HG03575 (cell line): Measurements from ENCODE around the gene GALNT10.

ENCODE experiments used
- ATAC-seq: cut with Tn5 transposase; IDR thresholded peaks from one replicate; pipeline ENCODE4 v1.9.1; 2021; ENCODE audit not compliant: unreplicated experiment, insufficient number of reproducible peaks, low FRiP score; ENCODE audit errors: extremely low read depth

GALNT10 gene

DNA sequence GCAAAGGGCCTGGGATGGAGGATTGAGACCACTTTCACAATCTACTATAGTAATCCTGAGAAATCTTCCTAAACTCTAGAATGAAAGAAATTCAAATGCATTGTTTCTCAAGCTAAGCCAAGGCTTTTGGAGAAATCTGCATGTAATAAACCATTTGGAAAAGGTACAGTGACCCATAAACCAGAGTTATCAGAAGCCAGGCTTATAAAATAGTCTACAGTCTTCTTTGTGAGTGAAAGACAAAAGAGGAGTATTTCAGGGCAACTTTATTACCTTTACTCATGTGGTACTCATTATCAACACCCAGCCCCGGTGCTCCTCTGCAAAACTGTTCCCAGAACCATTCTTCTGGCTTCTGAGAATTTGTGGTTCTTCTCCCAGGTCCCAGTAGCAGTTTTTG lies 87.0 kb downstream of the GALNT10 start:
- no peak for ATAC-seq

DNA sequence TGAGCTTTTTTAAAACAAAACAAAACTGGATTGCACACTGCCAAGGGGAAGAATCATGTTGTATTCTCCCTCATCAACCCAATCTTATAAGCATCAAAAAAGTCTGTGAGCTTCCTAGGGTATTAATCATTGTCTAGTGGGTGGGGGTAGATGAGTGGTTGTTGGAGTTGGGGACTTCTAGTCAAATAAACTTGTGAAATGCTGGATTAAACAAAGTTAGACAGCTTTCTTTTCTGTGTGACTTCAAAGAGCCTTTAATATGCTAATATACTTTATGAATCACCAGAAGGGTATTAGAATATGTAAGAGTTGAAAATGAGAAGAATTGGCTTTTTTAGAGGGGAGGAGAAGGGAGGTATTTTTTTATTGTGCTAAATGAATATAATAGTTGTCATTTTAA lies 87.7 kb downstream of the GALNT10 start:
- ATAC-seq, result no peak

DNA sequence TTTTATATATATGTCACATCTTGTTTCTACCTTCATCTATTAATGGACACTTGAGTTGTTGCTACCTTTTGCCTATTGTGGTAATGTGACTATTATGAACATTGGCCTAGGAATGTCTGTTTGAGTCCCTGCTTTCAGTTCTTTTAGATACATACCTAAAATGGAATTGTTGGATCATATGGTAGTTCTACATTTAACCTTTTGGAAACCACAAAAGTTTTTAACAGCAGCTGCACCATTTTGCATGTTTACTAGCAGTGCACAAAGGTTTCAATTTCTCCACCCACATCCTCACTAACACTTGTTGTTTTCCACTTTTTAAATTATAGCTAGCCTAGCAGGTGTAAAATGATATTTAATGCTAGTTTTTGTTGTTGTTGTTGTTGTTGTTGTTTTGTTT lies 88.4 kb downstream of the GALNT10 start:
- ATAC-seq, result peak; percentile 59

DNA sequence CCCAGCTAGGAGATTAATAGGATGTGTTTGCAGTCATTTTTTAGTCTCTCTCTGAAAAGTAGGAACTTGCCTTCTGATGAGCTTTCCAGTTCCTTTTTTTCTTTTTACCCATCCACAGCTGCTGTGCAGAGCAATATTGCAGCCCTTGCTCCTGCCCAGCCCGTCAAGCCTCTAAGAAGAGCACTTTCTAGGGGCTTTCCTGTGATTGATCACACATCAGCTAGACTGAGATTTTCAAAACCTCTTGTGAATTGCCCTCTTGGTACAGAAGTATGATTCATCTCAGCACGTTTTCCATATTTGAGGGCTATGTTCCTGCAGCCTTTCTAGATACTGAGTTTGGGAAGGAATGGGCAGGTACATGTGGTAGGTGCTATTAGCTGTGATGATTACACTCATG lies 93.9 kb downstream of the GALNT10 start:
- ATAC-seq, result peak; percentile 77

DNA sequence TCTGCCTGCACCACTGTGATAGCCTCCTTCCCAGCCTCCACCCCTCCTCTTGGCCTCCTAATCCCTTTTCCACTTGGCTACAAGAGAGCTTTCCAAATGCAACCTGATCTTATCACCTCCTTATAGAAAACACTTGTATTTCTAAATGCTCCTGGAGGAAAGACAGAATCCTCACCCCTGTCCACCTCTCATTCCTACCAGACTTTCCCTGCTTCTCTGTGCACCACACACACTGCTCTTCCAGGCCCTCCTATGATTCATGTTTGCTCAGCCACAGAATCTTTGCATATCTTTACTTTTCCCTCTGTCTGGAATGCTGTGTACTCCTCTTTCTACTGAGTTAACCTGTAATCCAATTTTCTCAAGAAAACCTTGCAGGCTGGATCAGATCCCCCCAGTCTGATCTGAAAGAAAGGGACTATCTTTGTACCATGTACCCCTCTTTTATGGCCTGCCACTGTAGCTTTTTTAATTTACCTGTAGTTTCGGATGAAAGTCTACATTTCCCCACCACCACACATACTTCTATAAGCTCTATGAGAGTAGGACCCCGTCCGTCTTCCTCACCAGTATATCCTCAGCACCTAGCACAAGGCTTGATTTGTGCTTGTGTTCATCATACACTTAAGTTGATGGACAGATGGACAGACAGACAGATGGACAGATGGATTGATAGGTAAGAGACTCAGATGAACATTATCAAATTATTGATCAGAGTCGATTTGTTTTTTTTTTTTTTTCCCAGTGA lies 95.3 kb downstream of the GALNT10 start:
- ATAC-seq, result no peak

DNA sequence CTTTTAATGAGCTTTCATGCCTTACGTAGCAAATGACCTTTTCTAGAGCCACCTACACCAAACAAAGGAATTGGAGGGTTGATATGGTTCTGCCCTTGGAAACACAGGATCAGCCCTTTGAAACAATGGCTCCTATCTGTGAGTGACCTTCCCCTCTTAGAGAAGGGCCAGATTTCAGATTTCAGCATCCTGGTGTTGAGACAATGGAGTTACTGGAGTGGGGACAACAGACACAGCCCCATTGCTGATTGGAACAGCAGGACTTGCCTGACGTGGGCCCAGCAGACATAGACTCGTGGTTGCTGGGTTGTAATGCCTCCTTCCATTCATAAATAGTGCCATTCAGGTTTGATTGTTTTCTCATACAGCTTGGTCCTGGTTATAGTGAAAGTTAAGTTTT lies 96.0 kb downstream of the GALNT10 start:
- ATAC-seq, result no peak

DNA sequence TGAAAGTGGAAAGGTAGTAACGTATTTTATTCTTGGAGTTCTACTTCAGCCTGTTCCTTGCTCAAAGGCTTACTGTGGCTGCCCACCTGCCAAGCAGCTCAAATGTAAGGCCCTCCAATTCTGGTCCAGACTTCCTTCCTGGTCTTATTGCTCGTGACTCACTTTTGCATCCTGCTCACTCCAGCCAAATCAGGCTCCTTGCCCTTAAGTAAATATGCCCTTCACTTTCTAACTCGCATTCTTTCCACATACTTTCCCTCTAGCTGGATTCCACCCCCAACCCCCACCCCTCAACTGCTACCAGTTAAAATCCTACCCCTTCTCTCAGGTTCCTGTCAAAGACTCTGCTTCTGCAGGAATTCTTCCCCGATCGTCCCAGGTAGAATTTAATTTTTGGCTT lies 96.6 kb downstream of the GALNT10 start:
- ATAC-seq, result no peak

DNA sequence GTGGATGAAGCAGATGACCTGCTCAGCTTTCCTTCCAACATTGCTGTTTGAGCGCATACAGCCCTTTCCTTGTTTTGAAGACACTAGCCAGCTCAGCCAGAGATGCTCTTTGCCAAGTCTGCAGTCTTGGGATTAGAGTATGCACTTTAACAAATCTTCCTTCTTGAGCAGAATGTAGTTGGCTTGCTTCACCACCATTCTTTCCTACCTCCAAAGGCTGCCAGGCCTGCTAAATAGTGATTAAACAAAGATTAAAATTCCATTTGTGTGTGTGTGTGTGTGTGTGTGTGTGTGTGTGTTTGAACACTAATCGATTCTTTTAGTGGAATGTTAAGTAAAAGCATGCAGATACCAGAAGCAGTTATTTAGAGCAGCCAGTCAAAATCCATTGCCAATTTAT lies 97.6 kb downstream of the GALNT10 start:
- ATAC-seq, result no peak

DNA sequence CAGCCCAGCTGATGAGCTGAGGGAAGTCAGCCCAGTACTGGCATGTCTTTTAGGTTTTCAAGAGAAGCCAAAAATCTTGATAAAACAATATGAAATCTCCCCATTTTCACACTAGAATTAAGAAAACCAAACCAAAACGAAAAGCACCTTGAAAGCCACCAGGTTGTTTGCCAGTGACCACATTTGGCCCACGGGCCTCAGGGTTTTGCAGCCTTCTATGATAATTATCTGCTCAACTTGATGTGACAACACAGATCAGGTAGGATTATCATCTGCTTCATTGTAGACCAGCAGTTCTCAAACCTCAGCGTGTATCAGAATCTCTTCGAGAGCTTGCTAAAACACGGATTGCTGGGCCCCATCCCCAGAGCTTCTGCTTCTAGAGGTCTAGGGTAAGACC lies 101.4 kb downstream of the GALNT10 start:
- ATAC-seq, result no peak

DNA sequence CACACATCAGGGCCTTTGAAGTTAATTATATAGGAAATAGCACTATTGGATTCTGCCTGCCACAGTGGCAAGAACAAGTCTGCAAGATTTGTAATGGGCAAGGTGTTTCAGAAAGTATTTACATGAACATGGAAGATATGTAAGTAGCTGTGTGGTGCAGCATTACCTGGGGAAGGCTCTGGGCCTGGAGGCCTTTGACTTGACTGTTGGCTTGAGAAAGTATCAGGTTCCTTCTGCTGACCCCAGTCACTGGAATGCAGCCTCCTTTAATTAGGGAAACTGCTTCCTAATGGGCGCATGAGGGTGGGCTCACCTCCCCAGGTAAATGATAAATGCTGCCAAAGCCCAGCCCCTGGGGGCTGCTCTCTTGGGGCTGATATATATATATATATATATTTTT lies 102.7 kb downstream of the GALNT10 start:
- ATAC-seq, result no peak

DNA sequence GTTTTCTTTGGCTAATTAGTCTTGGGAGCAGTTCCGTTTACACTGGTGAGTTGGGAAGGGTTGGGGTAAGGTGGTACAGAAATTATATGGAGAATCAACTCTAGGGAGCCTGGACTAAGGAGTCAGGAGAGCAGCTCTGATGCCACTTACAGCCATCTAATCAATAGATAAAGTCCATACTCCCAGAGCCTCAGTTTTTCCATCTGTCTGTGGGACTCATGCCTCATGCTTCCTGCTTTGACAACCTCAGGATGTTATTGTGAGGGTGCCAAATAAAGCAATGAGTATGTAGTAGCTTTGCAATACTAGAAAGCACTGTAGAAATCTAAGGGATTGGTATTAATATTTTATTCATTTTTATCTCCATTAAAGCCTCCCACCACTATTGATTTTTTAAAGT lies 105.0 kb downstream of the GALNT10 start:
- no peak for ATAC-seq

DNA sequence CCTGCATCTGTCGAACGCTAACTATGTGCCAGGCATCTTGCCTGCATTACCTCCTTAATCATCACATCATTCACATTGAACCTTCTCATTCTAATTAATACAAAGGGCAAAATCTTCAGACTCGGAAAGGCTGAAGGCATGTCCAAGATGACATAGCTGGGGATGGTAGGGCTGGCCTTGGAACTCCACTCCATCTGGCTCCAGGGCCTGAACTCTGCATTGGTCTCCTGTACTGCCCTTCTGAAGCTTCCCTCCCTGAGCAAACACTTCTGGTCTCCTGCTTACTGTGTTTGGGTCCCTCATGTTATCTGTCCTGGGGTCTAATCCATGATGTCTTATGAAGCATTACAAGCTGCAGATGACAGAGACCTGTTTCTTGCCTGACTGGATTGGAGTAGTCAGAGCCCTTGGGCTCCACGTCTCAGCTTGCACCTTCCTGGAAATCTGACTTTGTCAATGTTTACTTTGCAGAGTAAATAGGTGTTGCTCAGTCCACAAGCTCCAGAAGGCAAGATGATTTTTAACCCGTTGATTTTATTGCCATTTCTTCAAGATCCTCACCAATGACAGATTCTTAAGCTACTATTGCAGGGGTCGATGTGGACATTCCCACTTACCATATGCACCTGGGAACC lies 106.1 kb downstream of the GALNT10 start:
- no peak for ATAC-seq

DNA sequence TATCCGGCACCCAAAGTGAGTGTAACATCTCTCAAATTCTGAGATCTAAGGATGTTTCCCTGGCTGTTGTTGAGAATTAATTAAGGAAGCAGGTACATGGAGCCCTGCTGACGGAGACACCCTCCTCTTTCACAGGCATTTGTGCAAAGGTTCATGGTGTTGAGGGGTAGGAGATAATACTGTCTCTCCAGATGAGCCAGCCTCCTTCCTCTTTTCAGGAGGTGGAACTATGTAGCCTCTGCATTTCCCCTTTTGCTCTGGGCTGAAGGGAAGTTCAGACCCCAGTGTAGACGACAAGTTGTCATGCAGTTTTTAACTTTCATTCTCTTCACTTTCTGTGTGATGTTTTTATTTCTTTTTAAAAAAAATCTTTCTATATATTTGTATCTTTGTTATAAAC lies 107.5 kb downstream of the GALNT10 start:
- ATAC-seq, result no peak

DNA sequence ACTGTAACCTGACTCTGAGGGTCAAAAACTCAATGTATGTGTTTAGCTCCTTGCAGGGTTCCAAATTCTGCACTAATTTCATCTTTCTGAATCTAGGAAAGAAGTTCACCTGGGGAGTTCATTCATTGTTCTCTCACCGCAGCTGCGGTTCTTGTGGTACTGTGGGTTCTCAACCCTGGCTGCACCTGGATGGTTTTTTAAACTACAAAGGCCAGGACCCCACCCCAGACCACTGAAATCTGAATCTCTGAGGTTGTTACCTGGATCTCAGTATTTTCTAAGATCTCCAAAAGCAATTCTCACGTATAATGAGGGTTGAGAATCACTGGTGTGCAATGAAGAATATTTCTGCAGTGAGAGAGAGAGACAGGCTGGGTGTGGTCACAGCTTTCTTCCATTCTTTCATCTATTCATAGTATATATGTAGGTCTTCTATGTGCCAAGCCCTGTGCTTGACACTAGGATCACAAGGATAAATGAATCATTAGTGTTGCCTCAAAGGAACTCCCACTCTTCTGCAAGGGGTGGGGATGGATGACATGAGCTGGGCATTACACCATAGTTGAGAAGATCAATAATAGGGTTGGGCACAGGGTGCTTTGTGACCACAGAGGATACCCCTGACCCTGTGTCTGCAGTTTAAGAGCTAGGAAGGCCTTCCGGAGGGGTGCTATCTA lies 109.8 kb downstream of the GALNT10 start:
- no peak for ATAC-seq

DNA sequence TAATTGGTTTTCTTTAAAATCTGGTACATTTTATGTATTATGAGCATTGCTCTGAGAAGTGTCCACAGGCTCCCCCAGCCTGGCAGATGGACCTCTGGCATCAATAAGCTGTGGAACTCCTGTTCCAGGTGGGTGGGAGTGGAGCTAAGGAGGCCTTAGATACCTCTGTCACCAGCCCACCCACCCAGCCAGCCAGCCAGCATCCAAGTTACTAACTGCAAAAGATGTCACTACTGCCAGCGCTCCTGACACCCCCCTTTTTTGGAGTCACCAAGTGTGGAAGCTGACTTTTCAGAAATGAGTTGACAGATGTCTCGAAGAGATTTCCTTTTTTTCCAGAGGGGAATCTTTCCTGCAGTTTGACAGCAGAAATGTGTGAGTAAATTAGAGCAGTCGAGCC lies 111.2 kb downstream of the GALNT10 start:
- ATAC-seq, result no peak

DNA sequence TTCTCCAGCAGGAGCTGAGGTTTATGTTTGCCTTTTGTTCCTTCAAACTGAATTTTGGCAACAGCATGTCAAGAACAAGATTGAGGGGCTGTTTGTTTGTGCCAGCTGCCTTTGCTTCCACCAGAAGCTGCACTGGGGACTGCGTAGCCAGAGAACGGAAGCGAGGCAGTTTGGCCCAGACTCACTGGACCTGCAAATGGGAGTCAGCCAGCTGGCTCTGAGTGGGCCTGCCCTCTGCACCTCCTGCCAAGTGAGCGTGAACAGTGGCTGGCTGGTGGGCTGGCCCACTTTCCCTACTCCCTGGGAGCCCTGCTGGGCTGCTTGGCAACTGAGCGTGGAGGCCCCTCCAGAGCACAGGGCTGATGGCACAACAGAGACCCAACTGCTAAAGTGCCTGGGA lies 111.6 kb downstream of the GALNT10 start:
- no peak for ATAC-seq

DNA sequence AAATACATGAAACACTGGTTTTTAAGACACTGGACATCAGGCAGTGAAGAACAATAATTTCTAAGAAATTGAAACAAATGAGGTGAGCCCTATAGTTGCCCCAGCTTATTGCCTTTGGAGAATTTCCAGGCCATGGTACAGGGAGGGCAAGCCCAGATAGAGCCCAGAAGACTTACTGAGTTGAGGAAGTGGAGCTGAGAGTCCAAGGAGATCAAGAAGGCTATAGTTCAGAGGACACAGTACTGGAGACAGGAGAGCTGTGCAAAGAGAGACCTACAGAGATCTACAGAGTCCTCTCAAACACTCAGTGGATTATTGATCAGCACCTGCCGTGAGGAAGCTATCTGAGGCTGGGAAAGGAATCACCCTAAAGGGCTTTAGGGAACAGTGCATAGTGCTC lies 112.6 kb downstream of the GALNT10 start:
- ATAC-seq, result no peak

DNA sequence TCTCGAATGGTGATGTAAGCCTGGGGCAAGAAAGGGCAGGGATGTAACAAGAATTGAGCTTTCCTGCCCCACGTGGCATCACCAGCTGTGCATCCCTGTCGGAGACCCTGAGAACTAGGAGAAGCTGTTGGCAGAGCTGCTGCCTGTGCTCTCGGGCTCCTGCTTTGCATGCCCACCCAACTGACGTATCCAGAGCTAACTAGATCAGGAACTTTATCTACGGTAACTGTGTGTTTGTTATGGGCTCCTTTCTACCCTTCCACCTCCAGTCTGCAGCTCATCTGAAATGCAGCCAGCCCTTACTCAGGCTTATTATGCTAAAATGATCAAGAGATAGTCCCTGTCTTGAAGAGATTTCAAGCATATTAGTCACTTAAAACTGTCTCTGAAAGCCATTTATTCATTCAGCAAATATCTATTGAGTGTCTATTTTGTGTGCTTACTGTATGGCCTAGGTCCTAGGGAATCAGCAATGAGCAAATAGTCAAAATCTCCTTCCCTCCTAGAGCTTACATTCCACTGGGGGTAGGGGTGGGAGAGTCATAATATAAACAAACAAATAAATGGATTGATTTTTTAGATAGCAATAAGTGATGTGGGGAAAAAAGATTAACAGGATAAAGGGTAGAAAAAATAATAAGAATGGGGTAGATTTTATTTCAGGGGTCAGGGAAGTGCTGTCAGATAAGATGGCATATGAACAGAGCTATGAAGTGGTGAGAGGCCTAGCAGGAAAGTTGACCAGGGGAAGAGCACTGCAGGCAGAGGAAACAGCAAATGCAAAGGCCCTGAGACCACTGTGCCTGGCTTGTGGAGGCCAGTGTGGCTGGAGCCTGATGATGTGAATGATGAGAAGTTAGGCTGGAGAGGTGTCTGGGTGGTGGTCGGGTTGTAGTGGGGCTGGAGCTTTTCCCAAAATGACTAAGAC lies 118.2 kb downstream of the GALNT10 start:
- no peak for ATAC-seq

DNA sequence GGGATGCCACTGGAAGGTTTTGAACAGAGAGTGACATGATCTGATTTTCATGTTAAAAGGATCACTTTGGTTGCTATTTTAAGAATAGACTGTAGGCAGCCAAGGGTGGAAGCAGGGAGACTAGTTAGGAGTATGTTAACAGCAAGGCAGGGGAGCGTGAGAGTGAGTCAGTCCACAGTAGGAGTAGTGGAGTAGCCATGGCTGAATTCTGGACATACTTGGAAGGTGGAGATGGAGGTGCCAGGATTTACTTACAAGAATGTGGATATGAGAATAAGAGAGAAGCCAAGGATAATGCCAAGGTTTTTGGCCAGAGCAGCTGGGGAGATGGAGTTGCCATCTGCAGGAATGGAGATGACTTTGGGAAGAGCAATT lies 118.8 kb downstream of the GALNT10 start:
- ATAC-seq, result no peak
